ENCODE results near the gene TRIM72. TPM values are rescaled to one million over a fixed set of nuclear protein-coding genes. Genes with fewer than 3 reads are reported as not detected.
A peak's percentile ranks its signal among the peaks of the same experiment; 100 is the strongest.

TRIM72 gene
- polyA plus RNA-seq, 1 experiment, result not detected

- DNase-seq (ENCODE audit: low read depth), result no peak
- H3K4me3 ChIP-seq (ENCODE audit: low read depth, low read length), result peak overlapping the region; percentile 66
- ChIA-PET CTCF (interaction anchor here (0.6 to 2.8 kb wide), 7 partner anchors 12 to 241 kb away, joined by 3 to 12 read pairs (median 3); partner anchors contain the start of genes PYDC1, TRIM72 and ZNF843), POLR2A (interaction anchor here (1.0 kb wide), 1 partner anchor 22 kb away, joined by 5 read pairs; the partner anchor contains the start of gene FUS)
- peaks cover 3% of the 10 kb centered on the region; the same call in 1 of the 2 replicates for H3K27me3 ChIP-seq (ENCODE audit: control insufficient read depth, insufficient read depth, low read length)
- H3K36me3 ChIP-seq (ENCODE audit: control insufficient read depth, insufficient read depth, low read length), result peaks cover 3% of the 10 kb centered on the region
- no peak for TF ChIP-seq CTCF (IDR thresholded peaks at IDR 0.05; ENCODE audit: insufficient read depth, low read depth, low read length)
These were observed 12.1 kb upstream of the TRIM72 start for GRCh38 chr16:31201582-31202413.

GRCh38 chr16:31202414-31203375, 11.2 kb upstream of the TRIM72 start, which contains the start of gene PYCARD:
Gene PYCARD (minus strand): TSS chr16:31202760. CDS start chr16:31202690, 70 bp downstream.
- CTCF ChIA-PET, result interaction anchor here (0.6 to 2.8 kb wide), 7 partner anchors 11 to 655 kb away, joined by 3 to 12 read pairs (median 3); partner anchors contain the start of genes TRIM72 and ZNF843
- H3K4me3 ChIP-seq (ENCODE audit: low read depth, low read length), result peak within 1 kb of the TSS; percentile 66
- H3K27me3 ChIP-seq (ENCODE audit: control insufficient read depth, insufficient read depth, low read length), result peaks cover 9% of the 10 kb centered on the region
- TF ChIP-seq CTCF (IDR thresholded peaks at IDR 0.05; ENCODE audit: insufficient read depth, low read depth, low read length), result no peak
- POLR2A ChIA-PET, result interaction anchor here (1.0 kb wide), 1 partner anchor 23 kb away, joined by 5 read pairs; the partner anchor contains the start of gene FUS
- peaks cover 2% of the 10 kb centered on the region; the same call in 1 of the 2 replicates for H3K36me3 ChIP-seq (ENCODE audit: control insufficient read depth, insufficient read depth, low read length)
- DNase-seq (ENCODE audit: low read depth), result no peak

GRCh38 chr16:31204871-31205666, 8.8 kb upstream of the TRIM72 start:
- Histone ChIP-seq H3K36me3 (ENCODE audit: control insufficient read depth, insufficient read depth, low read length) (no peaks in the 10 kb centered on the region), H3K4me3 (ENCODE audit: low read depth, low read length) (no peak overlapping the region), H3K27me3 (ENCODE audit: control insufficient read depth, insufficient read depth, low read length) (peaks cover 16% of the 10 kb centered on the region)
- POLR2A ChIA-PET, result no interaction called here
- CTCF ChIA-PET, result no interaction called here
- no peak for DNase-seq (ENCODE audit: low read depth)
- no peak for TF ChIP-seq CTCF (IDR thresholded peaks at IDR 0.05; ENCODE audit: insufficient read depth, low read depth, low read length)

- ChIA-PET CTCF (interaction anchor here (0.9 to 1.5 kb wide), 2 partner anchors 10 to 266 kb away, joined by 3 to 7 read pairs; partner anchors contain the start of gene PYDC1), POLR2A (no interaction called here)
- Histone ChIP-seq H3K27me3 (ENCODE audit: control insufficient read depth, insufficient read depth, low read length) (peaks cover 16% of the 10 kb centered on the region), H3K4me3 (ENCODE audit: low read depth, low read length) (no peak overlapping the region), H3K36me3 (ENCODE audit: control insufficient read depth, insufficient read depth, low read length) (no peaks in the 10 kb centered on the region)
- DNase-seq (ENCODE audit: low read depth), result no peak
- TF ChIP-seq CTCF (IDR thresholded peaks at IDR 0.05; ENCODE audit: insufficient read depth, low read depth, low read length), result no peak
These were observed 7.1 kb upstream of the TRIM72 start for GRCh38 chr16:31206776-31207175.

Data from BJ (cell line).